Dendritic cell treated with granulocyte-macrophage colony-stimulating factor and Interleukin-4, amounts not matched to agents 40 ng/mL and 50 ng/mL, for 4 days (primary cell): ENCODE results near the gene TUBA1A.

ENCODE experiments used
- H3K27ac Mint-ChIP-seq: one replicate; pipeline ENCODE4 v1.8.0; 2022; ENCODE audit warnings: mild to moderate bottlenecking, mixed read lengths
- H3K27me3 Mint-ChIP-seq: one replicate; pipeline ENCODE4 v1.8.0; 2022; ENCODE audit warnings: mild to moderate bottlenecking, mixed read lengths
- H3K36me3 Mint-ChIP-seq: one replicate; pipeline ENCODE4 v1.8.0; 2022; ENCODE audit warnings: low read depth, mixed read lengths
- H3K4me1 Mint-ChIP-seq: one replicate; pipeline ENCODE4 v1.8.0; 2022; ENCODE audit warnings: low read depth, mixed read lengths
- H3K4me3 Mint-ChIP-seq: one replicate; pipeline ENCODE4 v1.8.0; 2022; ENCODE audit warnings: mild to moderate bottlenecking, moderate library complexity, mixed read lengths
- H3K9me3 Mint-ChIP-seq: one replicate; pipeline ENCODE4 v1.8.0; 2022; ENCODE audit warnings: mixed read lengths
- intact Hi-C: fragments of 100-400 bp; cut with micrococcal nuclease; formaldehyde crosslinking; loops from one replicate; pipeline ENCODE4 v1.15.0; 2022

The TUBA1A gene

DNA sequence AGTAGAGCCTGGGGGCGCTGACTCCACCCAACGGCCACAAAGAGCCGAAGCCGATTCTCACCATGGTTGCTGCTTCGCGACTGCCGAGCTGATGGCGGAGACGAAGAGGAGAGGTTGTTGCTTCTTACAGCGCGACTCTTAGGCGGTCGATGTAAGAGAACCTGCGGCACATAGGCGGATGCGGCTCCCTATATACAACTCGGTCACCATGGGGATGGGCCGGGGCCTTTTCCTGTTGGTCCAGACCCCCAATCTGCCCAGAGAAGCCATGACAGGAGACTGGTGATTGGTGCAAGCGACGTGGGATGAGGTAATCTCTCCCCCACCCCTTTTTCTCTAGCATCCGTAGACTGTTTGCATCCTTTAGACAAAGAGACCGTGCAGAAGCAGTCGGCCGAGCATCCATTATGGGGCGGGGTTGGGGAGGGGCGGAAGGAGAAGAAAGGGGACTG lies at the start of gene TUBA1A:
Gene TUBA1A (minus strand): TSS at position 165 of the 452 bp plus-strand sequence. CDS start 101 bp downstream, at position 64.
- H3K4me1 Mint-ChIP-seq: peaks cover 36% of the 10 kb centered on the region
- peak within 1 kb of the TSS; percentile 89 for H3K4me3 Mint-ChIP-seq
- peaks cover 50% of the 10 kb centered on the region for H3K36me3 Mint-ChIP-seq

DNA sequence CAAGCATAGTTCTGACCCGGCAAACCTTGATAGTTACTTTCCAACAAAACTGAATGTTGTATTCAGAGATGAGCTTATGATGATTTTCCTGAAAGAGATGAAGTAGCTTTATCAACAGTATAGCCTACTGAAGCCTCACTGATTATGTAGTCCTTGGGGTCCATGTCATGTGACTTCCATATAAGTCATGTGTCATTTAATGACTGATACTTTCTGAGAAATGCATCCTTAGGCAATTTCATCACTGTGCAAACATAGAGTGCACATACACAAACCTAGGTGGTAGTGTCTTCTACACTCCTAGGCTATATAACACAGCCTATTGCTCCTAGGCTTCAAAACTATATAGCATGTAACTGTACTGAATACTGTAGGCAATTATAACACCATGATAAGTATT lies 47.5 kb upstream of the TUBA1A start:
- Mint-ChIP-seq H3K4me1 (peaks cover 43% of the 10 kb centered on the region), H3K27ac (no peak overlapping the region), H3K36me3 (no peaks in the 10 kb centered on the region), H3K9me3 (no peaks in the 10 kb centered on the region), H3K27me3 (peaks cover 1% of the 10 kb centered on the region), H3K4me3 (no peak overlapping the region)
- intact Hi-C loops: no loop called here

More for the DNA sequence above, at the start of gene TUBA1A:
- no peaks in the 10 kb centered on the region for H3K27me3 Mint-ChIP-seq
- intact Hi-C loops: loop anchor here (1.0 to 5.0 kb wide), 3 partner anchors 45 to 127 kb away; partner anchors contain the start of genes KMT2D and TUBA1B
- H3K27ac Mint-ChIP-seq: peak within 1 kb of the TSS; percentile 98
- no peaks in the 10 kb centered on the region for H3K9me3 Mint-ChIP-seq

DNA sequence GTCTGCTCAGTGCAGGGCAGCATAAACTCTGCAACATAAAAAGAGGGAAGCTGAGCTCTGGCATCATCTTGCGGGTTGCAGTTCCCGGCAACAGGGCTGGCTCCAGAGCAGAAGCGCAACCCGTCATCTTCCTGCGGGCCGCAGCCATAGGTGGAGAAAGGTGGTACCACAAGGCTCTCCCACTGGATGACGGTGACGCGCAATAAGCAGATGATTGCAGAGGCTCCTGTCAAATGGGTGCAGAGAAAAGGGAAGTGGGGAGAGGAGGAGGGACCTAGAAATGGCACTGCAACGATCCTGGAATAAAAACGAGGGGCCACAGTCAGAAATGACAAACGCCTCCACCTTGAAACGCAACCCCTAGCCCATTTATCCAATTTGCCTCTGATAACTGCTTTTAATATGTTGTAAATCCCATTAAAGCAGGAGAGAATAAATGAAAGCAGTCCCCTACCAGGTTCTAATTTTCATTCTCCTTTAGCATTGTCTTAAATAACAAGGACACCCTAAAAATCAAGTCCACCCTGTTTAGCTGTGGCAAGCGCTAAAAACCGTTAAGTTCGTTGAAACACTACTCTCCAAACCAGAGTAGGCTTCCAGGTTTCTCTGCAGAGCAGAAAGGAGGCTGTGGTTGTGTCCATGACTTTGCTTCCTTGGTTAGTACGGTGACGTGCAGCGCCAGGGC lies 45.1 kb upstream of the TUBA1A start:
- intact Hi-C loops: loop anchor here (1.0 to 2.0 kb wide), 4 partner anchors 12 to 173 kb away; partner anchors contain the start of genes KMT2D and TUBA1A
- Mint-ChIP-seq H3K36me3 (no peaks in the 10 kb centered on the region), H3K27me3 (peaks cover 1% of the 10 kb centered on the region), H3K9me3 (no peaks in the 10 kb centered on the region), H3K4me1 (peaks cover 62% of the 10 kb centered on the region), H3K27ac (peak overlapping the region; percentile 94), H3K4me3 (peak overlapping the region; percentile 77)

DNA sequence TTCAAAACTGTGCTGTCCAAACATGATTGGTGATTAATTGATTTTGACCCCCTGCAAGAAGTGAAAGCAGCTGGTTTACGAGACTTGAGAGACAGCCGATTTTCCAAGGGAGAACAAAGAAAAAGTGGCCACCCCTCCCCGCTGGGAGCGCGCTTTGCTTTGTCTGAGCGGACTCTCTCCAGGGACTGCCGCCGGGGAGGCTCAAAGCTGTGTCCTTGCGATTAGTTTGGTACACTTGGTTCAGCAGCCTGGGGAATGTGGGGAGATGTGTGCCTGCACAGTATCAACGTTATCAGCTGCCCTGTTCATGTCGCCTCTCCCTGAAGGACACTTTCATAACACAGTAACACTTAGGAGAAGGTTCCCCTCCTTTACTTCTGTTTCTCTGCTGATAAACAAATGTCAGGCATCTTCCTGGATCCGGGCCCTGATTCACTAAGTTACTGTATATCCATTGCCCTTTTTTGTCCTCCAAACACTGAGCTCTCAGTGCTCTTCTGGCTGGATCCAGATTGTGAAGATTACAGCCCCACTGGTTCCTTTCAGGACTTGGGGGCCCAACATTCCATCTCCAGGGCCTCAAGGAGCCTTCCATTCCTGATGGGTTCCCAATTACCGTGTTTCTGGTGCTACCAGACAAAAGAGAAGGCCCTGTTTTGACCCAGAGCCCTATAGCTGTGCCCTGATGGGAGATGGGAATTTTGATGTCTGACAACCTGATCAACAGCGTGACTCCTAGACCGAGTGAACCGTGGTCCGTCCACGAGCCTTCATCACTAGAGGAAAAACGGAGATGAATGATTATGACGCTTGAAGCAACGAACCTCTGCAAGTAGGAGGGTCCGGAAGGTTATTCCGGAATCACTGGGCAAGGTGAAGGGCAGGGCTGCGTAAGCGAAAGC lies 44.3 kb upstream of the TUBA1A start:
- Mint-ChIP-seq H3K27me3 (peaks cover 1% of the 10 kb centered on the region), H3K4me3 (peak overlapping the region; percentile 77), H3K9me3 (no peaks in the 10 kb centered on the region), H3K4me1 (peaks cover 67% of the 10 kb centered on the region), H3K36me3 (no peaks in the 10 kb centered on the region), H3K27ac (peak overlapping the region; percentile 94)
- intact Hi-C loops: loop anchor here (1.0 kb wide), 1 partner anchor 11 kb away; no protein-coding TSS in a partner anchor

DNA sequence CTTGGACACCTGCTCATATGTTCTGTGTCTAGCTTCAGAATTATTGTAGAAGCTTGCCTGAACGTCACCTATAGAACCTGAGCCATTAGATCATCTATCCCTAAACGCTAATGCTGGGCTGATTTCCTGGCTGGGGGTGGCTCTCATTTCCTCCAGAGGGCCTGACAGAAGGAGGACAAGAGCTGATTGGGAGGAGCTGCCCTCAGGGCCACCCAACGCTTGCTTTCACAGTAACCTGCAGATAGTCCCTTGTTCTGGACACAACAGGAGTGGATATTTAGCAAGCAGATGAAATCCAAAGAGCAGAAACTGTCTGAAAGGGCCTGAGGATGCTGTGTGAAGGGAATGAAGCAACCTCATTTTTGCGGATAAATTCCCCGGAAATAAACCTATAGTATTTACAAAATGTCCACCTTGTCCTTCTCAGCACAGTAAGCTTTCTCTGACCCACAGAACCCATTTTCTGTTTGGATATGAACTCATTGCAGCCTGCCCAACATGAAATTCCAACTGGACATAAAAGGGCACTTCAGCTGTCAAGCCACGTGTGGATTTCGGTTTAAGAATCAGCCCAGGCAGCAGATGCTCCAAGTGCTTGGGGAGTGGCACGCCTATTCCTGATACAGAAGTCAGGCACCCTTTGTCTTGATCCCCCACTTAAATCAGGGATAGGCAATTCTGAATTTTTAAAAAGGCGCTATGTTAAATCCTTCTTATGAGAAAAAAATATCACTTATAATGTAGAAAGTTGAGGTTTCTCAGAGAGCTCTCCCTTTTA lies 43.2 kb upstream of the TUBA1A start:
- peak overlapping the region; percentile 94 for H3K27ac Mint-ChIP-seq
- H3K4me1 Mint-ChIP-seq: peaks cover 75% of the 10 kb centered on the region
- H3K27me3 Mint-ChIP-seq: no peaks in the 10 kb centered on the region
- no peaks in the 10 kb centered on the region for H3K9me3 Mint-ChIP-seq
- no peaks in the 10 kb centered on the region for H3K36me3 Mint-ChIP-seq
- intact Hi-C loops: no loop called here
- H3K4me3 Mint-ChIP-seq: peak overlapping the region; percentile 20

DNA sequence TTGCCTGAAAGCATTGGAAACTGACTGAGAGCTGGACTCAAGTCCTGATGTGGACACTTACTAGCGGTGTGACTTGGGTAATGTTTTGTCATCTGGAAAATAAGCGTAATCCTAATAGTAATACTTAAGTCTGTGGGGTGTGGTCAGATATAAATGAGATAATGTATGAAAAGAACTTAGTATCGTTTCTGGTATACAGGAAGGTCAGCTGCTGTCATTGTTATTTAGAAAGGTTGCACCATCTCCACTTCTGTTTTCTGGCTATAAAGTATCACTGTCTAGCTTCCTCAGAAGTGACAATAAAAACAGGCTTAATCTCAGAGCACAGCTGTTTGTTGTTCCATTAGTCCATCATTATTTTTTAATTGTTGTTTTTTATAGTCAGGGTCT lies 41.9 kb upstream of the TUBA1A start:
- H3K36me3 Mint-ChIP-seq: no peaks in the 10 kb centered on the region
- peak overlapping the region; percentile 94 for H3K27ac Mint-ChIP-seq
- intact Hi-C loops: no loop called here
- H3K4me3 Mint-ChIP-seq: peak overlapping the region; percentile 46
- H3K27me3 Mint-ChIP-seq: no peaks in the 10 kb centered on the region
- no peaks in the 10 kb centered on the region for H3K9me3 Mint-ChIP-seq
- H3K4me1 Mint-ChIP-seq: peaks cover 74% of the 10 kb centered on the region

DNA sequence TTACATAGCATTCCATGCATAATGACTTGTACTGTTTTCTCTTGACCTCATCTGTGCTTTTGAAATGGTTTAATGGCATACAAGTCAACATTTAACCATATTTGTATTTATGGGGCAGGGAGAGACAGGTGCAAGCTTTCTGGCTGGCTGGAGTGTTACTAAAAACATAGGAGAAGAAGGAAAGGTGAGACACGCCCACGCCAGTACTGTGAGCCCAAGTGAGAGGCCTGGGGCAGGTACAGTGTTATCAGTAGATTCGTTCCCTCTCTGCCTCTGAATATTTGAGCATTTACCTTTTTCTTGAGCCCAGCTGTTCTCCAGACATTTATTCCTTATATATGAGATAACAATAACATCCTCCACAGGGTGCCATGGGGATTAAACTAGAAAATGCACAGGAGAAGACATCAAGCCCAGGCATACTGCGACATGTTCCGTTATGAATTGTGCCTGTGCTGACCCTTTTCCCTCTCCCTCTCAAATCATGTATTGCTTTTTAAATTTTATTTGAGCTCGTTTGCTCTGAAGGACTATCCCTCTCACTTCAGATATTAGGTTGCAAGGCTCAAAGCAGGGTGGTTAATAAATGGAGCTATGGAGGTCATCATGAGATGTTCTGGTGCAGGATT lies 41.4 kb upstream of the TUBA1A start:
- intact Hi-C loops: no loop called here
- no peaks in the 10 kb centered on the region for H3K27me3 Mint-ChIP-seq
- peak overlapping the region; percentile 46 for H3K4me3 Mint-ChIP-seq
- H3K27ac Mint-ChIP-seq: peak overlapping the region; percentile 94
- no peaks in the 10 kb centered on the region for H3K36me3 Mint-ChIP-seq
- H3K9me3 Mint-ChIP-seq: no peaks in the 10 kb centered on the region
- peaks cover 77% of the 10 kb centered on the region for H3K4me1 Mint-ChIP-seq

DNA sequence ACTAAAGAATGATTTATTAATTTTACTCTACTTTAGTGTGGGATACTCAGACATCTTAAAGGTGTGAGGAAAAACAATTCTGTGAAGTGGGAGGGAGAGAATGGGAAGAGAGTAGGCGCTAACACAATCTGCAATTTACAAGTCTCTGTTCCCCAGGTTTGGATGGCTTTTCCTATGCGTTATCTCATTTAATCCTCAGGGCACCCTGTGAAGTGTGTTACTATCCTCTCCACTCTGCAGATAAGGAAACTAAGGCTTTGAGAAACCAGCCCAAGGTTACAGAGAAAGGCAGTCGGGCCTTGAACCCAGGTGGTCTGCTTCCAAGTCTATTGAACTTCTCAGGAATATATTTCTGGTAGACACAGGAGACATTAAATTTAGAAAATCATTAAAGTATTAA lies 39.8 kb upstream of the TUBA1A start:
- peak overlapping the region; percentile 94 for H3K27ac Mint-ChIP-seq
- H3K27me3 Mint-ChIP-seq: no peaks in the 10 kb centered on the region
- H3K4me1 Mint-ChIP-seq: peaks cover 80% of the 10 kb centered on the region
- no peaks in the 10 kb centered on the region for H3K36me3 Mint-ChIP-seq
- intact Hi-C loops: no loop called here
- H3K9me3 Mint-ChIP-seq: no peaks in the 10 kb centered on the region
- no peak overlapping the region for H3K4me3 Mint-ChIP-seq

DNA sequence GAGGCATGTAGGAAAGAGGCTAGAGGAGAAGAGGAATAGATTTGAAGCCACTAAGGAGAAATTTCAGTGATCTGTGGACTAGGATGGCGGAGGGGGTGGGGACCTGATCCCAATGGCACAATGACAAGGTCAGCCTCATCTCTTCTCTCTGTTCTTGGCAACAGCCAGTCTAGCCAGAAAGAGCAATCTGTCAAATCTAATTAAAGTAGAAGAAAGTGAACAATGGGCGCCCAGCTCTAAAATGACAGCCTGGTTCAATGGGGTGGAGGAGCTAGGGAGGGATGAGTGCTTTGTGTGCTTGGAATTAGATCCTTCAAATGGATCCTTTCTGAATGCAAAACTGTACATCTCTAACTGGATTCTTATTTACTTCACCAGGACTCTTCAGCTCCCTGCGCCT lies 38.8 kb upstream of the TUBA1A start:
- no peaks in the 10 kb centered on the region for H3K9me3 Mint-ChIP-seq
- H3K36me3 Mint-ChIP-seq: no peaks in the 10 kb centered on the region
- intact Hi-C loops: no loop called here
- H3K27ac Mint-ChIP-seq: peak overlapping the region; percentile 47
- no peaks in the 10 kb centered on the region for H3K27me3 Mint-ChIP-seq
- no peak overlapping the region for H3K4me3 Mint-ChIP-seq
- peaks cover 80% of the 10 kb centered on the region for H3K4me1 Mint-ChIP-seq

DNA sequence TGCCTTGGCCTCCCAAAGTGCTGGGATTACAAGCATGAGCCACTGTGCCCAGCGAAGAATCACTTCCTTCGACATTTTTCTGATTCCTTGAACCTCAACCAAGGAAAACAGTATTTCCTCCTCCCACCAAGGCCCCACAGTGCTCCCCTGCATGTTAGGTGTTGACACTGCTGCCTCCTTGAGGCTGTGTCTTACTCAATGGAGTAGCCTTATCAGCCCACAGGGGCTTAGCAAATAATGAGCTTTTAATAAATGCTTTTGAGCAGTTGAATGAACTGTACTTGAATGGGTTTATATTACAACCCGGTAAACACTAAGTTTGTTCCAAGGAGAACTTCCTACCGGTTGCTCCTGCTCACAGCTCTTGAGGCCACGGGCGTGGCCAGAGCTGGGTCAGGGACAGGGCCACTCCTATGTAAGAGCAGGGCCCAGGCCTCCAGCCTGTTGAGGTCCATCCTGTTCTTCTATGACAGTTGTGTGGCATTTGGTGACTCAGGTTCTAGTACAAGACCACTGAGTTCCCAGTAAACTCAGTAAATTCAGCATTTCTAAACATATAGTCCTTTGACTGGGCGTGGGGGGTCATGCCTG lies 36.8 kb upstream of the TUBA1A start:
- intact Hi-C loops: no loop called here
- Mint-ChIP-seq H3K4me3 (no peak overlapping the region), H3K27ac (peak overlapping the region; percentile 82), H3K36me3 (no peaks in the 10 kb centered on the region), H3K27me3 (no peaks in the 10 kb centered on the region), H3K9me3 (no peaks in the 10 kb centered on the region), H3K4me1 (peaks cover 80% of the 10 kb centered on the region)

DNA sequence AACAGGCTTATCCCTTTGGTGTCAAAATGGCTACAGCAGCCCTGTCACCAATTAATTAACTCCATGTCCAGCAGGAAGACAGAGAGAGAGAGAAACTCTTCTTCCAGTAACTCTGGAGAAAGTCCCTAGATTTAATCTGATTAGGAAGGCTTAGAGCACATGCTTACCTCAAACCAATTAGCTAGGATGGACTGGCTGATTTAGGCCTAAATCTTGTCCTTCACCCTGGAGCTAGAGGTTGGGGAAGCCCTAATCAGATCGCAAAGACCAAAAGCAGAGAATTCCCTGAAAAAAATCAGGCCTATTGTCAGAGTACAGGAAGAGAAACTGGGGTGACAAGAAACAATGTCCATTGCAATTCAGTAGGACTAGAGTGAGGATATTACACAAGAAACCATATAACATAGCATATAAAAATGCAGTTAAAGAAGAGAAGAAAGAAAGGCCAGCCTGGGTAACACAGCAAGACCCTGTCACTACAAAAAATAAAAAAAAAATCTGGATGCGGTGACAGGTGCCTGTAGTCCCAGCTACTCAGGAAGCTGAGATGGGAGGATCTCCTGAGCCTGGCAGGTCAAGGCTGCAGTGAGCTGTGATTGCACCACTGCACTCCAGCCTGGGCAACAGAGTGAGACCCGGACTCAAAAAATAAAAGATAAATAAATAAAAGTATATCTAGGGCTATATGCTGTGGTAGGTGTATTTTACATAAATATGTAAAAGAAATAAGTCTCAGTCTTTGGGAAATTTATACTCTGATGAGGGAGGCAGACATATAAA lies 34.9 kb upstream of the TUBA1A start:
- Mint-ChIP-seq H3K9me3 (no peaks in the 10 kb centered on the region), H3K4me1 (peaks cover 80% of the 10 kb centered on the region), H3K27ac (peak overlapping the region; percentile 82), H3K4me3 (no peak overlapping the region), H3K27me3 (no peaks in the 10 kb centered on the region), H3K36me3 (no peaks in the 10 kb centered on the region)
- intact Hi-C loops: no loop called here

DNA sequence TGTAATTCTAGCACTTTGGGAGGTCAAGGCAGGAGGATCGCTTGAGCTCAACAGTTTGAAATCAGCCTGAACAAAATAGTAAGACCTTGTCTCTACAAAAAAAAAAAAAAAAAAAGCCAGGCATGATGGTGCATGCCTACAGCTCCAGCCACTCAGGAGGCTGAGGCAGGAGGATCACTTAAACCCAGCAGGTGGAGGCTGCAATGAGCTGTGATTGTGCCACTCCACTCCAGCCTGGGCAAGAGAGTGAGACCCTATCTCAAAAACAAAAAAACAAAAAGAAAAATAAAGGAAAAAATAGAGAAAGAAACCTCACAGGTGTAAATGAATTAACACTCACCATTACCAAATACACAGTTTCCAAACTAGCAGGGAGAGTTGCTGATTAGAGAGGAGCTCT lies 34.2 kb upstream of the TUBA1A start:
- H3K36me3 Mint-ChIP-seq: no peaks in the 10 kb centered on the region
- H3K4me1 Mint-ChIP-seq: peaks cover 78% of the 10 kb centered on the region
- H3K27ac Mint-ChIP-seq: peak overlapping the region; percentile 82
- intact Hi-C loops: no loop called here
- no peaks in the 10 kb centered on the region for H3K27me3 Mint-ChIP-seq
- peak overlapping the region; percentile 4 for H3K4me3 Mint-ChIP-seq
- no peaks in the 10 kb centered on the region for H3K9me3 Mint-ChIP-seq
